ENCODE measurements around the gene LIMA1.

LIMA1 gene

DNA sequence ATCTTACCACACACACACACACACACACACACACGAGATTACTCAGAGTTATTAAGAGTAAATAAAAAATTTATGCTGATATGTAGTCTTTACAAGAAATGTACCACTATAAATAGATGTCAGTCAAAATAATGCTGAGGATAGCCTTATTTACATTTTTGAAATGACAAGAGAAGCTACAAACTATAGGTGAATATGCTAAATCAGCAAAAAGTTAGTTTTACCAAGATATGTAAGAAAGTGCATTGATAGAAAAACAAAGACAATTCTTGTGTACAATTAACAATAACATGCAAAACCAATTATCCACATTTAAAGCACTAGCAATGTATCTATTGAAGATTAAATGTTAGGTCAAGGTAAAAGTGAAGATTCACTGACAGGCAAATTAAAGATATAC lies 69.3 kb downstream of the LIMA1 start:
- DNase-seq: no peak

- DNase-seq: no peak
These were observed 69.9 kb downstream of the LIMA1 start for GRCh38 chr12:50213439-50213838.

DNA sequence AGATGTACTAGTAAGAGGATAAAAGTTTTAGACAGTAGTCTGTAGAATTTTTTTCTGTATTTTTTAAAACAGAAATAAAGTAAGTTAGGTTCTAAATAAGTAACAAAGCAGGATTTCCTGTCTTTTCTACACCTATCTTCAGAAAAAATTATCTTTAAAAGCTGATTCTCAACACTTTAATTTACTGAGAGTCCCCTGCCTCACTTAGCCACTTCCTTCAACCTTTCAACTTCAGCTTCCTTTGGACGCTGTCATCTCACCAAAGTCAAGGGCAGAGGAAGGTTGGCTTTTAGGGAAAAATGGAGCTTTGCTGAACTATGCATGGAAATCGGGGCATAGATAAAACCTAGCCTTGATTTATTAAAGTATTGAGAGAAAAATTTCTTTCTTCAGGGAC lies 71.3 kb downstream of the LIMA1 start:
- DNase-seq: no peak

DNA sequence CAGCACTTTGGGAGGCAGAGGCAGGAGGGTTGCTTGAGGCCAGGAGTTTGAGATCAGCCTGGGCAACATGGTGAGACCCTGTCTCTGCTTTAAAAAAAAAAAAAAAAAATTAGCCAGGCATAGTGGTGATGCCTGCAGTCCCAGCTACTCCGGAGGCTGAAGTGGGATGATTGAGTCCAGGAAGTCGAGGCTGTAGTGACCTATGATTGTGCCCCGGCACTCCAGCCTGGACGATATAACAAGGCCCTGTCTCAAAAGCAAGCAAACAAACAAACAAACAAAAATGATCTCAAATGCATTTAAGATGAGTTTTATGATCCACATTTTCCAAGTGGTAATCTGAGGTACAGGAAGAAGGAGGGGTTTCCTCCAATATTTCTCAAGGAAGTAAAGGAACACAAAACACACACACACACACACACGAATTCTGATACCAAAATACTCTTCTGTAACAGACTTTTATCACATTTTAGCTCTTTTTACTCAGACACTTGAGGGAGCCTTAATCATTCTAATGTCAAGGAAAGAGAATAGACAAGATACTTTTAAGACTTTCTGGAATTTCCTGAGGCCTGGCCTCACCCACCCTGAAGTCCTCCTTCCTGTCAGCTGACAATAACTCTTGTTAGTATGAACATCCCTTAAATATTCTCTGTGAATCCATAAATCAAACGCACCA lies 71.8 kb downstream of the LIMA1 start:
- peak; percentile 12 for DNase-seq

GRCh38 chr12:50207424-50207823 lies 75.9 kb downstream of the LIMA1 start:
- no peak for DNase-seq

- no peak for DNase-seq
These were observed 77.7 kb downstream of the LIMA1 start for GRCh38 chr12:50205648-50206047.

DNA sequence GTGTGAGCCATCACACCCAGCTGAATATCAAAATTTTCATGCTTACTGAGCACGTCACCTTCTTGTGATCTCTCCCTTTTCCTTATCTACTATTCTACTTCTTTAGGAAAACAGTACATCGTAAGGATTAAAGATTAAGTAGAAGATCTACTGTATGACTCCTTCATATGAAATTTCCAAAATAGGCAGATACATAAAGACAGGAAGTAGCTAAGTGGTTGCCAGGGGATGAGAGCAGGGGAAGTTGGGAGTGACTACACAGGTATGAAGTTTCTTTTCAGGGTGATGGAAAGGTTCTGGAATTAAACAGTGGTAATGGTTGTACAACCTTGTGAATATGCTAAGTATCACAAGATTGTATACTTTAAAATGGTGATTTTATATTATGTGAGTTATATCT lies 79.6 kb downstream of the LIMA1 start:
- DNase-seq: no peak

DNA sequence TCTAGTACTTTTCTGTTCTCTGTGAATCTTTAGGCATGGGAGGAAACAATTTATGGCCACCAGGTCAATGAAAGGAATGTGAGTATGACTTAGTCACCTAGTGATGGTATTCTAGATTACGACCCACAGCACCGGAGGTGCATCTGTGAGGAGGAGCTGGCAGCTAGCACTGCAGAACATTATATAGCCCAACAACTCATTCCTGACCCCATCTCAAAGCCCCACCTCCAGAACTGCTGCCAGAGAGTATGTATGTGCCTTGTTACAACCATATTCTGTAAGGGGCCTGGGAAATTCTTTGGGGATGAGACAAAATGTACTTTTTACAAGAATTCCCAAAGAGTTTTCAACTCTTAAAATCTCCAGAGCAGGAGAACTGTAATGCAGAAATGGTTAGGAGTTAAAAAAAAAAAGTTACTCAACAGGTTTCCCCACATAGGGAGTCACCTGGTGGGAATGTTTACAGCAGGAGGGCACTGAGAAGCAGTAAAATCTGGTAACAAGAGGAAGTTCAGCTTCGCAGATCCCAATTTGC lies 81.3 kb downstream of the LIMA1 start:
- DNase-seq: no peak

DNA sequence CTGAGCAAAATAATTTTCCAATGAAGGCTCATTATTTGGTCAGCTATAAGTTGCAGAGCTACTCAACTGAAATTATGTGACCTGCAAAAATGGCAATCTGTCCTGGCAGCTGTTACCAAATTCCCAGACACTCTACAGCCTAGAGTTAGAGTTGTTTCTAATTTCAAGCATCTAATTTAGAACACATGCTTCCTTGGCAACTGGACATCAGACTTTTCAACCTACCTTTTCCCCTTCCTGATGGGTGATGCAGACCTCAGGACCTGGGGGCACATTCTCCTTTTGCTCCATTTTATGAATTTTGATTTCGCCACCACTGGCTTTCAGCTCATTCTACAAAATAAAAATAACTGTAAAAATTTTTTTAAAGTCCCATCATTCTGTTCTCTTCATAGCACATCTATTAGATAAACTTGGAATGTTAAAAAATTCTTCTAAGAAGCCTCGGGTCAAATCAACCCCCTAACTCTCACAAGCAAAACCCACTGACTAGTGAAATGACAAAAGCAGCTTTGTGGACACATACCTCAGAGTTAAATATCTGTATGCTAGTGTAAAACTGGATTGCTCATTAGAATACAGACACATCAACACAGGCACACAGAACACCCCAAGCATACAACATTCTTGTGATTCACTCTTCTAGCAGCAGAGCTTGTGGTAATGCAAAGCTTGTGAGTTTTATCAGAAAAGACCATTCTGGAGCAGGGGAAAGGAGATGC lies 82.6 kb downstream of the LIMA1 start:
- no peak for DNase-seq

GRCh38 chr12:50198829-50199228 lies 84.5 kb downstream of the LIMA1 start:
- DNase-seq: no peak

- DNase-seq: no peak
These were observed 86.0 kb downstream of the LIMA1 start for GRCh38 chr12:50197297-50197727.

GRCh38 chr12:50196537-50196936 lies 86.8 kb downstream of the LIMA1 start:
- DNase-seq: no peak

DNA sequence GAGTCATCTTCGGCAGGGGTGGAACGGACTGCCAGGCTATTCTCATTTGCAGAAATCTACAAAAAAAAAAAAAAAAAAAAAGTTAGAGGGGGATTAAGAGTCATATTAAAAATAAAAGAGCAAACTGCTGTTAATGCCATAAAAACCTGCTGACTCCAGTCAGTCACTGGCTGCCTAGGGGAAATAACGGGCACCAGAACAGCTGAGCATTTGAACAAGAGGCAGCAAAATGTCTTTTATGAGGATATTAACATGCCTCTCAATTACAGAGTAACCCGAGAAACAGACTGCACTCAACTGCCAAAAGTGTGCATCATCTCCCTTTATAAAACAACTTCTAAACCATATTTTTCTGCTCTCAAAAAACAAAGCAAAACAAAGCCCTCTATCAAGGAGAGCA lies 87.5 kb downstream of the LIMA1 start:
- DNase-seq: no peak

DNA sequence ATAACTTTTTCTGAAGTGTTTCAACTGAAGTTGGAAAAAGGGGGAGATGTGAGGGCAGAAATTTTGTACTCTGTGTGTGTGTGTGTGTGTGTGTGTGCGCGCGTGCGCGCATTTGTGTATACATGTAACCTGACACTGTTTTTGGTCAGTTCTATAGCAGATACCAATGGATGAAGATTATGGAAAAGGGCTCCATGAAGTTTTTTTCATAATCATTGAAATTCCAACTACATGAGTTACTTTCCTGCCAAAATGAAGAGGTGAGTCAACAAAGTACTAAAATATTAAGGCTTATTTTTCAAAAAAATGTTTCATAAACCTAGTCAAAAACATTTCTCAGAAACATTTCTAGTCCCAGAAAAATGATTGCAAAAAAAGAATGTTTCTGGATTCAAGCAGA lies 90.4 kb downstream of the LIMA1 start:
- no peak for DNase-seq

- DNase-seq: no peak
These were observed 91.1 kb downstream of the LIMA1 start for GRCh38 chr12:50192236-50192635.

DNA sequence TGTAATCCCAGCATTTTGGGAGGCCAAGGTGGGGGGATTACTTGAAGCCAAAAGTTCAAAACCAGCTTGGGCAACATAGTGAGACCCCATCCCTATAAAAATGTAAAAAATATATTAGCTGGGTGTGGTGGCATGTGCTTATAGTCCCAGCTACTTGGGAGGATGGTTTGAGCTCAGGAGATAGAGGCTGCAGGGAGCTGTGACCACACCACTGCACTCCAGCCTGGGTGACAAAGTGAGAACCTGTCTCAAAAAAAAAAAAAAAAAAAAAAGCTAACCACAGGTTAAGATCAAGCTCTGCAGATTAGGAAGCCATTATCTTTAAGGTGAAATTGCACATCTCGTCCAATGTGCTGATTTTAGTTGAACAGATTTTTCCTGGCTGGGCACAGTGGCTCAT lies 92.5 kb downstream of the LIMA1 start:
- no peak for DNase-seq

GRCh38 chr12:50188875-50189575 lies 94.3 kb downstream of the LIMA1 start:
- DNase-seq: peak; percentile 54

DNA sequence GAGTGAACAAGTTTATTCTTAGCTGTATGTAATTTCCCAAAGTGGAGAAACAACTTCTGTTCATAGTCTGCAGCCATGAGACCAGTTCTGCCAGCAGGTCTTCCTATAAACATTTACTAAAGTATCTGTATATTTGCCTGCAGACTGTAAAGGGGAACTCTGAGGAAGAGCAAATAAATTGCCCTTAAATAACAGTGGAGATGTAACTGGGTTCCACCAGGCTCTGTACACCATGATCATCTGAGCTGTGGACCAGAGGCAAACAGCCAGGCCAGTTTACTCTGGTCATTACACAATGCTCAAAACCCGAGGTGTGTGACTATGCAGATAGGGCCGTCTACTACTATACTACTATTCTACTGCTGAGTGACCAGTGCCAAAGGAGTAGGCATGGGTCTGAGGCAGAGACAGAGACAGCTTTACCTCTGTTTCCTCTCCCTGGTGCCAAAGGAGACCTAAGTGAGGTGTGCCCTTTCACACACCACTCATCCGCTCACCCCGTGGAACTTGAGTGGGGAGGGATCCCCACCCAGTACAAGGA lies 95.0 kb downstream of the LIMA1 start:
- no peak for DNase-seq

DNA sequence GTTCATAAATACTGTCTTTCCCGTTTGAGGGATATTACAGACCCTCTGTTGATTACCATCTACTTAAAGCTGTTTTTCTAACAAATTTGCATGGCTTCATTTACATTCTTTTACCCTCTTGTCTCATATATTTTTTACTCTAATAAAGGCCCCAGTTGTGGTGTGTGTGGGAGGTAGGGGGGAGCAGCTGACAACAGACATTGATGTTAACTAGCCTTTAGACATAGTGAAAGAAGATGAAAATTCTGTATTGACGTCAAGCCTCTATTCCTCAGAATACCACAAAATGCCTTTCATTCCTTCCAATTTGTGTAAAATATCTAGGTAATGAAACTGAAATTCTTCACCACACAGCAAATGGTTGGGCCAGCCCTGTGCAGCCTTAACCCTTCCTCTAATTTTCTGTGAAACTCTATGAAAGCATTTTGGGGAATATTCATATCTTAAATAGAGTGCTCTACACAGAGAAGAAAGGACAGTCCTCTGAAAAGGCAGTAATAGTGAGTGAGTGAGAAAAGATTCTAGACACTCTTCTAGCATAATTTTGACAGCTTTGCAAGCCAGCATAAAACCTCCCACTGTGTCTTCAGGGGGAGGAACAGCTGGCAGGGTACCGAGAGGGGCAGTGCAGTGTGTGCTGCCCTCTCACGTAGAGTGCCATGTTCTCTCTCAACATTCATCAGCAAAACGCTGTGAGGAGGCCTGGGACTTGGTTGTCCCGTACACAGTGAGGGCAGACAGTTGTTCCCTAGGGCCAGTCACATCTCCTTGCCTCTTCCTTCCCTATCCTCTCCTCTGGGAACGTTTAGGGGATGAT lies 96.0 kb downstream of the LIMA1 start:
- no peak for DNase-seq

DNA sequence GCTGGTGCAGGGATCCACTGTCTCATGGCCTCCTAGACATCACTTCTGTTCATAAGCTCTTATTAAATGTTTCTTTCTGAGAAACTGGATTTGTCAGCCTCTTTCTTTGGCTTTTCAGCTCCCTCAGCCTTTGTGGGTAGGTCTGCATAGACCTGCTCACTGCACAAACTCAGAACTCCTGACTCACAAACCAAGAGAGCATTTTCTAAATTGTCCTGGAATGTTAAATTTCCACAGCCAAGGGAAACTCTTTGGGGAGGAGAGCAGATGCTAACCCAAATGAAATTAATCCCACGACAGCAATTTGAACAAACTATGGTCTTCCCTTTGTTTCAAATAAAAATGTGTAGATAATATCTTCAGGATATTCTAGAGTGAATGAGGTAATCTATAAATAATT lies 96.6 kb downstream of the LIMA1 start:
- DNase-seq: no peak

DNA sequence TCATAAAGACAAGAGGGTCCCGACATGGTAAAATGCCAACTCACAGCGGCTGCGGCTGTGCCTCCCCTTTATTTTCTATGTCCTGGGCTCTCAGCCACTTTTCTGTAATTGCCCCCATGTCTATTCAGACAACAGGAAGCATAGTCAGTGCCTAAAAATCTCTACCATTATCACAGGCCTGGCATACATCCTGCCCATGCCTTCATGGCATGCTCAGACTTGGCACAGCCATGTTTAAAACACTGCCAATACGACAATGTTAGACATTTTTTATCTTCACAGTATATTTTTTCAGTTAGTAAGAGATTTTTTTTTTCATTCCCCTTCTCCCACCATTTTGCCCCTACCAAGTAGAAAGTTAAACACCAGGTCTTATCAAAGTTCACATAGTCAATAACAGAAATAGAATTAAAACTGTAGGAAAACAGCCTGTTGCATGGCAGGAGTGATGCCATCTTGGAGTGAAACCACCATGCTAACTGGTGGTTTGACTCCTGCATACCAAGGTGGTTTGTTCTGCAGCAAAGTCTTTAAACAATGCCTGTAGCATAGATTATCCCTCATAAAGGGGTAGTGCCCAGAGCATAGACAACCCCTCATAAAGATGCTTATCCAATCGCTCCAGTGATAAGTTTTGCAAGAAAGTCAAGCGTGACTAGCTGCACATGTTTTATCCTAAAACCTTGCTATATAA lies 97.2 kb downstream of the LIMA1 start:
- no peak for DNase-seq

DNA sequence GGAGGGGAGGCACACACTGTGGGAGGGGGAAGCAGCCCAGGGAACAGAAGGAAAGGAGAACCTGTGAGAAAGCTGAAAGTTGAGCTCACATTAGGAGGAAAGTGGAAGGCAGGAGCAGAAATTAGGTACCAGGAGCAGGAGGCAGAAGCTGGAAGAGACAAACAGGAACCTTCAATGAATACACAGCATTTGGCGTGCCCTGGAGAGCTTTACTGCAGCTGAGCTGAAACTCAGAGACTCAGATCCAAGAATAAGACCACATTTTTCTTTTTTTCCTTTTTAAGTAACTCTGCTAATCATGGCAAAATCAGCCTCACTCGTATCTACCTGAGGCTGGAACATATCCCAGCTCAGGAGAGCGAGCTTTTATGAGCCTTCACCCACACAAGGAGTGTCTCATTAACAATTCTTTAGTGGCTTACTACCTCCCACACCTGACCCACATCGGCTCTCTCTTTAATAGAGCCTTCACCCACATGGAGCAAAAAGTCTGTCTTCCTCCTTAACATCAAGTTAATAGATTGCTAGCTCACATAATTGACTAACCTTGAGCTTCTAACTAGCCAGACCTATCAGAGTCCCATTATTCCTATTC lies 97.9 kb downstream of the LIMA1 start:
- no peak for DNase-seq

Data from CD4-positive, alpha-beta T cell treated with Interleukin-17A for 4 hours (primary cell).